ENCODE measurements around the gene PLB1. TPM values are rescaled to one million over a fixed set of nuclear protein-coding genes. Genes with fewer than 3 reads are reported as not detected.
A peak's percentile ranks its signal among the peaks of the same experiment; 100 is the strongest.

The PLB1 gene
- total and polyA plus RNA-seq, 12 donors: 1.0 to 51.1 (median 8.3) TPM

- peak overlapping the region in 4 of 5 donors; percentile 33 to 89 (median 66) for H3K27ac ChIP-seq
- intact Hi-C loops (cut with DNase I): no loop called here
- H3K4me3 ChIP-seq: no peak overlapping the region
- no peaks in the 10 kb centered on the region for H3K9me3 ChIP-seq (replicated peaks in 1 of 3)
- peak in 1 of 6 experiments; percentile 20 for TF ChIP-seq CTCF (IDR thresholded peaks at IDR 0.05)
- TF ChIP-seq POLR2A (IDR thresholded peaks at IDR 0.05): no peak
- H3K36me3 ChIP-seq (replicated peaks in 1 of 2): no peaks in the 10 kb centered on the region
- DNase-seq: peak; percentile 57 to 92 (median 63)
- no peaks in the 10 kb centered on the region for H3K27me3 ChIP-seq
- WGBS, 4 donors: 42 to 57% (median 50%) methylated on average over 13 to 15 of the region's 15 CpGs
- peaks cover 10 to 37% of the 10 kb centered on the region in 2 donors for H3K4me1 ChIP-seq (replicated peaks in 1 of 2)
Measured at GRCh38 chr2:28621172-28622100, 125.6 kb downstream of the PLB1 start.

GRCh38 chr2:28622101-28622499 is 126.2 kb downstream of the PLB1 start:
- intact Hi-C loops (cut with DNase I): no loop called here
- peaks cover 10 to 40% of the 10 kb centered on the region in 2 donors for H3K4me1 ChIP-seq (replicated peaks in 1 of 2)
- peak in 1 of 7 donors; percentile 51 for DNase-seq
- H3K9me3 ChIP-seq (replicated peaks in 1 of 3): no peaks in the 10 kb centered on the region
- peak overlapping the region in 4 of 5 donors; percentile 33 to 89 (median 66) for H3K27ac ChIP-seq
- H3K27me3 ChIP-seq: no peaks in the 10 kb centered on the region
- WGBS, 4 donors: 17 to 30% (median 29%) methylated on average over 2 of the region's 2 CpGs
- no peak overlapping the region for H3K4me3 ChIP-seq
- H3K36me3 ChIP-seq (replicated peaks in 1 of 2): no peaks in the 10 kb centered on the region
- no peak for TF ChIP-seq CTCF (IDR thresholded peaks at IDR 0.05)
- no peak for TF ChIP-seq POLR2A (IDR thresholded peaks at IDR 0.05)

GRCh38 chr2:28623582-28624405 is 127.9 kb downstream of the PLB1 start:
- WGBS, 4 donors: 94 to 97% (median 96%) methylated on average over 12 of the region's 12 CpGs
- no peak for DNase-seq
- H3K27ac ChIP-seq: peak overlapping the region in 4 of 5 donors; percentile 11 to 84 (median 29)
- H3K36me3 ChIP-seq (replicated peaks in 1 of 2): no peaks in the 10 kb centered on the region
- peaks cover 10 to 40% of the 10 kb centered on the region in 2 donors for H3K4me1 ChIP-seq (replicated peaks in 1 of 2)
- H3K9me3 ChIP-seq (replicated peaks in 1 of 3): no peaks in the 10 kb centered on the region
- TF ChIP-seq CTCF (IDR thresholded peaks at IDR 0.05) (no peak), POLR2A (IDR thresholded peaks at IDR 0.05) (no peak)
- intact Hi-C loops (cut with DNase I): no loop called here
- no peak overlapping the region for H3K4me3 ChIP-seq
- H3K27me3 ChIP-seq: no peaks in the 10 kb centered on the region

GRCh38 chr2:28624436-28624792 is 128.6 kb downstream of the PLB1 start:
- WGBS, 4 donors: 39 to 78% (median 52%) methylated on average over 2 of the region's 2 CpGs
- Histone ChIP-seq H3K4me1 (replicated peaks in 1 of 2) (peaks cover 10 to 40% of the 10 kb centered on the region in 2 donors), H3K9me3 (replicated peaks in 1 of 3) (no peaks in the 10 kb centered on the region), H3K27ac (peak overlapping the region in 4 of 5 donors; percentile 43 to 89 (median 79)), H3K27me3 (no peaks in the 10 kb centered on the region), H3K4me3 (no peak overlapping the region), H3K36me3 (replicated peaks in 1 of 2) (no peaks in the 10 kb centered on the region)
- no peak for DNase-seq
- no peak for TF ChIP-seq POLR2A (IDR thresholded peaks at IDR 0.05)
- TF ChIP-seq CTCF (IDR thresholded peaks at IDR 0.05): no peak
- intact Hi-C loops (cut with DNase I): no loop called here

Measured in adrenal gland (tissue), 12 donors.